Cardiac fibroblast (primary cell): ENCODE results near the gene GRHPR.
"Not testable (repeated sequence)": the region's sequence is repeated elsewhere in the genome, so short reads cannot be mapped to it uniquely, and the experiment has no call there.

ENCODE experiments used
- DNase-seq, 2 donors: peaks; one replicate each; pipeline versions ENCODE4 v3.0.0 to v3.0.0-alpha.2; 2010; ENCODE audit warnings: low read depth in 2 of 2
- H3K4me3 ChIP-seq, 2 donors: replicated peaks in 1 of 2; 1 replicate in 1 of 2; 2 replicates in 1 of 2; pipeline ENCODE4 v1.5.1; 2011; ENCODE audit warnings: low read depth in 2 of 2, low read length in 2 of 2, mild to moderate bottlenecking in 2 of 2, moderate library complexity in 1 of 2
- CTCF ChIP-seq: IDR thresholded peaks from one replicate; pipeline ENCODE4 v1.5.1; 2011; ENCODE audit warnings: low read depth, mild to moderate bottlenecking, low read length, inconsistent platforms

GRHPR gene

DNA sequence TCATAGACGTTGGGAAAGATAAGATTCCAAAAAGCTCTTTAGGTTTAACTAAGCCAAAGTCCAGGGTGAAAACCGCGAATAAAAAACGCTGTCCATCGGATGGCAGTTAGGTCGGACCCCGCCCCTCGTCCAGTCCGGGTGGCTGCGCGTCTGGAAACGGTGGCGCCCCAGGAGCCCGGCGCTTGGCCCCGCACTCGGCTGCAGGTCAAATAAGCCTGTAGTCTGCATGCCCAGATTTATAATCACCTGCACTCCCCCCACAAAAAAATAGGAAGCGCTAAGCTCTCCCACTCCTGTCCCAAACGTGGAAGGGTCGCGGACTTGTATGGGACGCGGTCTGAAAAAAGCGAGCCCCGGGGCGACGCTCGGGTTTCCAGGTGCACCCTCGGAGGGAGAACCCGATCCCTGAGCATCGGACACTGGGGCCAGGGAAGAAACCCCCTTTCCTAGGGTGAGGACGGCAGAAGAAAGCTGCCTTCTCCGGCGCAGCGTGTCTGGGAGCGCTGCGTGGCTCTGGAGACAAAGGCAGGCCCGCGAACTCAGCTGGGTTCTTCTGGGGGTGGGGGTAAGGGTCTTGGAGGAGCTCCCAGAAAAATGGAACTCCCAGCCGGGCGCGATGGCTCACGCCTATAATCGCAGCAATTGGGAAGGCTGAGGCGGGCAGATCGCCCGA, 43.7 kb downstream of the GRHPR start:
- DNase-seq: peak; percentile 91 to 94
- TF ChIP-seq CTCF: no peak
- peak overlapping the region; percentile 57 to 98 for H3K4me3 ChIP-seq

- DNase-seq, H3K4me3 ChIP-seq: not testable (repeated sequence)
Measured at GRCh38 chr9:37467530-37467929, 45.0 kb downstream of the GRHPR start.

DNA sequence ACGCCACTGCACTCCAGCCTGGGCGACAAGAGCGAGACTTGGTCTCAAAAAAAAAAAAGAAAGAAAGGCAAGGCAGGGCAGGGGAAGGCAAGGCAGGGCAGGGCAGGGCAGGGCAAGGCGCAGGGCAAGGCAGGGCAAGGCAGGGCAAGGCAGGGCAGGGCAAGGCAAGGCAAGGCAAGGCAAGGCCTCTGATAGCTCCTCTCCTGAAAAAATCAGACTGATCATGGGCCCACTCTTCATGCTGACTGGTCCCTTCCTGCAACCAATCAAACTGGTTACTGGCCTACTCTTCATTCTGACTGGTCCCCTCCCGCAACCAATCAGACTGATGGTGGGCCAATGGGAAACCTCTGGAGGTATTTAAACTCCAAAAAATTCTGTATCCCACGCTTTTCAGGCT, 46.1 kb downstream of the GRHPR start:
- no peak overlapping the region for H3K4me3 ChIP-seq
- TF ChIP-seq CTCF: no peak
- DNase-seq: no peak

DNA sequence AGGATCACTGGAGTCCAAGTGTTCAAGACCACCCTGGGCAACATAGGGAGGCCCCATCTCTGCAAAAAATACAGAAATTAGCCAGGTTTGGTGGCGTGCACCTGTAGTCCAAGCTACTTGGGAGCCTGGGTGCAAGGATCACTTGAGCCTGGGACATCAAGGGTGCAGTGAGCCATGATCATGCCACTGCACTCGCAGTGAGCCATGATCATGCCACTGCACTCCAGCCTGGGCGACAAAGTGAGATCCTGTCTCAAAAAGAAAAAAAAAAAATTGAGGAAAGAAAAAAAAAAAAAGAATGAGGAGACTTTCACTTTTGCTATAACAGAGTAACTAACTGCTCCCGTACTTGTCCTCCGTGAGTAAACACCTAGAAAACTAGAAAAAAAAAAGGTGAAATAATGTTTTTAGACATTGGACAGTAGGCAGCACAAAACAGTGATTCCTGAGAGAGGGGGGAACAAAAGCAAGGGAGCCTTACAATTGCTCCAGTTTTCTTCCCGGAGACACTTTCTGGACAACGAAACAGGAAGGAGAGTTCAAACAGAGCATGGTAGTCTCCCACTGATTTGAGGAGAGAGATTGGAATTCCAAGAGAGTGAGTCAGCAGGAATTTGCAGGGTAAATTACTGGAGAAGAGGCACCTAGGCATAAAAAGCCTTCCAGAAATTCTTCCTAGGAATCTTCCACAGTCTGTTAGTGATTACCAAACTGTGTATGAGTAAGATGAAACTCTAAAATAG, 49.6 kb downstream of the GRHPR start:
- peak overlapping the region; percentile 17 to 29 for H3K4me3 ChIP-seq
- peak; percentile 90 for DNase-seq

GRCh38 chr9:37473982-37474381, 51.5 kb downstream of the GRHPR start:
- H3K4me3 ChIP-seq, DNase-seq: not testable (repeated sequence)

More for the DNA sequence above, 49.6 kb downstream of the GRHPR start:
- no peak for TF ChIP-seq CTCF

DNA sequence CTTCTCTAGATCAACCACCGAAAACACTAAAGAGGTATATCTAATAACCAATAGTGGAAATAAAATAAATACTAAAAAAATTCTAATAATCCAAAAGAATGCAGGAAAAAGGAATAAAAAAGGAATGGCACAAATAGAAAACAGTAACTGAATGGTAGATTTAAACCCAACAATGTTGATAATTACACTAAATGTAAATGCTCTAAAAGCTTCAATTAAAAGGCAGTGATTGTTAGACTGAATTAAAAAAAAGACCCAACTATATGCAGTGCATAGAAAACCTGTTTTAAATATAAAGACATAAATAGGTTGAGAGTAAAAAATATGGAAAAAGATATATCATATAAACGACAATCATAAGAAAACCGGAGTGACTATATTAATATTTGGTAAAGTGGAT, 51.9 kb downstream of the GRHPR start:
- no peak for DNase-seq
- H3K4me3 ChIP-seq: no peak overlapping the region
- TF ChIP-seq CTCF: no peak

DNA sequence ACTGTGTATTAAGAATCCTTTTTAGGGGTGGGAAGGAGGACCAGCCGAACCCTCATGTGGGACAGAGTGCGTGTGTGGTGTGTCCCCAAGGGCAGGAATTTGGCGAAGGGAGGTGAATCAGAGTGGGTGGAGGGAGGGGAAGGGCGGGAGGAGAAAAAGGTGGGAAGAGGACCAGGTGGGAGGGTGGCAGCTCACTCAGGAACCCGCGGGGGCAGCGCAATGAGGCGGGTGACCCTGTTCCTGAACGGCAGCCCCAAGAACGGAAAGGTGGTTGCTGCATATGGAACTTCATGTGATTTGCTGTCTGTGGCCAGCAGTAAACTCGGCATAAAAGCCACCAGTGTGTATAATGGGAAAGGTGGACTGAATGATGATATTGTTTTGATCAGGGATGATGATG, 54.4 kb downstream of the GRHPR start:
- TF ChIP-seq CTCF: no peak
- DNase-seq: no peak
- no peak overlapping the region for H3K4me3 ChIP-seq

- not testable (repeated sequence) for DNase-seq, H3K4me3 ChIP-seq
Measured at GRCh38 chr9:37477443-37477842, 54.9 kb downstream of the GRHPR start.

- not testable (repeated sequence) for DNase-seq, H3K4me3 ChIP-seq
Measured at GRCh38 chr9:37477987-37478619, 55.6 kb downstream of the GRHPR start.
